Dendritic cell treated with granulocyte-macrophage colony-stimulating factor and Interleukin-4, amounts not matched to agents 40 ng/mL and 50 ng/mL, for 4 days (primary cell): ENCODE results near the gene CRTAP.
"Not testable (repeated sequence)": the region's sequence is repeated elsewhere in the genome, so short reads cannot be mapped to it uniquely, and the experiment has no call there.

Source experiments
- H3K27ac Mint-ChIP-seq: one replicate; pipeline ENCODE4 v1.8.0; 2022; ENCODE audit warnings: mild to moderate bottlenecking, mixed read lengths
- H3K27me3 Mint-ChIP-seq: one replicate; pipeline ENCODE4 v1.8.0; 2022; ENCODE audit warnings: mild to moderate bottlenecking, mixed read lengths
- H3K36me3 Mint-ChIP-seq: one replicate; pipeline ENCODE4 v1.8.0; 2022; ENCODE audit warnings: low read depth, mixed read lengths
- H3K4me1 Mint-ChIP-seq: one replicate; pipeline ENCODE4 v1.8.0; 2022; ENCODE audit warnings: low read depth, mixed read lengths
- H3K4me3 Mint-ChIP-seq: one replicate; pipeline ENCODE4 v1.8.0; 2022; ENCODE audit warnings: mild to moderate bottlenecking, moderate library complexity, mixed read lengths
- H3K9me3 Mint-ChIP-seq: one replicate; pipeline ENCODE4 v1.8.0; 2022; ENCODE audit warnings: mixed read lengths
- intact Hi-C: fragments of 100-400 bp; cut with micrococcal nuclease; formaldehyde crosslinking; loops from one replicate; pipeline ENCODE4 v1.15.0; 2022

CRTAP gene

DNA sequence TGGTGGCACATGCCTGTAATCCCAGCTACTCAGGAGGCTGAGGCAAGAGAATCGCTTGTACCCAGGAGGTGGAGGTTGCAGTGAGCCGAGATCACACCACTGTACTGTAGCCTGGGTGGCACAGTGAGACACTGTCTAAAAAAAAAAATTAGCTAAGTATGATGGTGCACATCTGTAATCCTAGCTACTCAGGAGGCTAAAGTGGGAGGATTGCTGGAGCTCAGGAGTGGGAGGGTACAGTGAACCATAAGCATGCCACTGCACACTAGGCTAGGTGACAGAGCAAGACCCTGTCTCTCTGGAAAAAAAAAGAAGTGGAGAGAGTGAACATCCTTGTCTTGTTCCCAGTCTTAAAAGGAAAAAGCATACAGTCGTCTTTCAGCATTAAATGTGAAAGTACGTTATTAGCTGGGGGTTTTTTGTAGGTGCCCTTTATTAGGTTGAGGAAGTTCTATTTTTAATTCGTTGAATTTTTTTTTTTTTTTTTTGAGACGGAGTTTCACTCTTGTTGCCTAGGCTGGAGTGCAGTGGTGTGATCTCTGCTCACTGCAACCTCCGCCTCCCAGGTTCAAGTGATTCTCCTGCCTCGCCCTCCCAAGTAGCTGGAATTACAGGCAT lies 25.3 kb downstream of the CRTAP start:
- intact Hi-C loops, H3K4me3 Mint-ChIP-seq, H3K27me3 Mint-ChIP-seq, H3K9me3 Mint-ChIP-seq, H3K4me1 Mint-ChIP-seq, H3K27ac Mint-ChIP-seq: not testable (repeated sequence)
- peaks cover 91% of the 10 kb centered on the region for H3K36me3 Mint-ChIP-seq

DNA sequence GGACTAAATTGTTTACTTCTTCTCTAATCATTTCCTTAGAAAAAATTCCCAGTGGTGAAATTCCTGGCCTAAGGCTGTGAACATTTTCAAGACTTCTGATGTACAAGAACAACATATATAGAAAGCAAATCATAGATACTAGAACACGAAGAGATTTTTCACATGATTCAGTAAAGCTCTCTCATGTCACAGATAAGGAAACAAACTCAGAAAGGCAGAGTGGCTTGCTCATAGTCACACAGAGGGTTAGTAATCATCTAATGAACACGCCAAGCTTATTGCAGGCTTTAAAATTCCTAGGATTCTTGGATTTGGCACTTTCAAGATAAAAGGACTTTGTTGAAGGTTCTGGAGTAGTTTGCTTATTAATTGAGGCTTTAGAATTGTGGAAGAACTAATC lies 26.2 kb downstream of the CRTAP start:
- H3K27me3 Mint-ChIP-seq: no peaks in the 10 kb centered on the region
- H3K9me3 Mint-ChIP-seq: no peaks in the 10 kb centered on the region
- no peak overlapping the region for H3K27ac Mint-ChIP-seq
- H3K4me1 Mint-ChIP-seq: peaks cover 14% of the 10 kb centered on the region
- intact Hi-C loops: no loop called here
- peaks cover 91% of the 10 kb centered on the region for H3K36me3 Mint-ChIP-seq
- H3K4me3 Mint-ChIP-seq: no peak overlapping the region

DNA sequence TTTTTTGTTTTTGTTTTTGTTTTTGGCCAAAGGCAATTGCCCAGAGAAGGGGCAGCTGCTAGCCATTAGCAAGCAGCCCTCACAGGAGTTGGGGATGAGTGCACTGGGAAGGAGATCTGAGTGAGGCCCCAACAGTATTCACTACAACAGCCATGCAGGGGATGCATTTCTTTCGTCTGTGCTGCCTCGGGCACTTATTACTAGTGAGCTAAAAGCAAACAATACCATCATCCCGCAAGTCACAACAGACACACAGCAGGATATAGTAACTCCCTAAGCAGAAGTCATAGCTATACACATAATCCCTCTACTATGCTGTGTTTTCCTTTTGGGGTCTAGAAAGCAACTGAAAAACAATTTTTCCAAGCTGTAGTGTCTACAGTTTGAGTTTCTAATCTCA lies 27.2 kb downstream of the CRTAP start:
- H3K36me3 Mint-ChIP-seq: peaks cover 91% of the 10 kb centered on the region
- H3K27me3 Mint-ChIP-seq: no peaks in the 10 kb centered on the region
- H3K27ac Mint-ChIP-seq: no peak overlapping the region
- H3K9me3 Mint-ChIP-seq: no peaks in the 10 kb centered on the region
- peaks cover 14% of the 10 kb centered on the region for H3K4me1 Mint-ChIP-seq
- H3K4me3 Mint-ChIP-seq: no peak overlapping the region
- intact Hi-C loops: no loop called here

GRCh38 chr3:33144433-33144832 lies 30.6 kb downstream of the CRTAP start:
- intact Hi-C loops: no loop called here

DNA sequence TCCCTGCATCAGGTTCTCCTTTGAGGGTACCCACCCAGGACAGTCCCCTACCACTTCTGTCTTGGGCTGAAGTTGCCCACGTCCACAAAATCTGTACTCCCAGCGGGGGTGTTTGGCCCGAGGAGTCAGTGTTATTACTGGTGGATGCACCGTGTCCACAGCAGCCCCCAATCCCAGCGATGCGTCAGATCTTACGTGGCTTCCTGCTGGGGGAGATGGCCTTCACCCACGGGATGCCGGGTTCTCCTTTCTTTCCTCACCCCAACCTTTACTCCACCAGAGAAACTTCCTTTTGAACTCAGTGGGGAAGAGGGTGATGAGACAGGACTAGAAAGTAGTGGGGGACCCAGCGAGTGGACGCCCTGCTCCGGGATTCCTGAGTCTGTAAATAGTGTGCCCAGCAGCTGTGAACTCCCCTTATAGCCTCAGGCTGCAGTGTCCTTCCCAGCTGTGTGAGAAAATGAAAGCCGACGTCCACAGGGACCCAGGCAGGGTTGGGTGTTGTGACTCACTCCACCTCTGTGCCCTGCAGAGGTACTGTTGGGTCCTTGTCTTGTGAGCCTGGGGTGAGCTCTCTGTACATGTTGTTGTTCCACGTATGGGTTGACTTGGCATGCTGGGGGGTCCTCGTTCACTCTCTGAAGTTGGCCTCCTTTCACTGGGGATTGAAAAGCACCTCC lies 31.5 kb downstream of the CRTAP start:
- H3K36me3 Mint-ChIP-seq: peaks cover 61% of the 10 kb centered on the region
- no peak overlapping the region for H3K27ac Mint-ChIP-seq
- H3K4me1 Mint-ChIP-seq: peaks cover 29% of the 10 kb centered on the region
- H3K27me3 Mint-ChIP-seq: no peaks in the 10 kb centered on the region
- no peaks in the 10 kb centered on the region for H3K9me3 Mint-ChIP-seq
- H3K4me3 Mint-ChIP-seq: no peak overlapping the region
- intact Hi-C loops: no loop called here

More at GRCh38 chr3:33144433-33144832, 30.6 kb downstream of the CRTAP start:
- H3K4me1 Mint-ChIP-seq: peaks cover 28% of the 10 kb centered on the region
- H3K27ac Mint-ChIP-seq: no peak overlapping the region
- peaks cover 64% of the 10 kb centered on the region for H3K36me3 Mint-ChIP-seq
- H3K9me3 Mint-ChIP-seq: no peaks in the 10 kb centered on the region
- no peaks in the 10 kb centered on the region for H3K27me3 Mint-ChIP-seq
- no peak overlapping the region for H3K4me3 Mint-ChIP-seq

DNA sequence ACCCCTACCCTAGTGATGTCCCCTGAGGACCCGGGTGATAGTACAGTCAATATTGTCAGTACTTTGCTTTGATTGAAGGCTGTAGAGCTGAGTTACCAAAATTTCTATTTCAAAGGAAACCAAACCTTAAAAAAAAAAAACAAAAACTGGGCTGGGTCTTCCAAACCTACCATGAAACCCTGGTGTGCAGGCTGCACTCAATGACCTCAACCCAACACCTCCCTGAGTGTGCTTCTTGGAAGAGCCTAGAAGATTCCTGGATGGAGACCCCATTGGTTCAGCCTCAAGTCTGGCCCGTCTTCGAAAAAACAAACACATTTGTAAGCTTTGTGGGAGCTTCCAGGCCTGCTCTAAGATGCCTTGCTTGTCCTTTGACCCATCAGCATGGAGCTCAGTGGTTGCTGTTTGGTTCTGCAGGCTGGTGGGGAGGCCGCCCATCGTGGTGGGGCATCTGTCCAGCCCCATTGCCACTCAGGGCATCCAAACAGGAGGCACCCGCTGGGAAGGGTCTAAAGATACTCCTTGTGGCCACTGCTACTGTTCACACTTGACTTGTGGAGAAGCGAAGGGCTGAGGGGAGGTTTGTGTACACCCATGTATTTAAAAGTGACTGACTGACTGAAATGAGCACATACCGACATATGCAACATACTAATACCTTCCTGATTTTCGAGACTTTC lies 32.2 kb downstream of the CRTAP start:
- Mint-ChIP-seq H3K4me3 (no peak overlapping the region), H3K36me3 (peaks cover 54% of the 10 kb centered on the region), H3K4me1 (peaks cover 29% of the 10 kb centered on the region), H3K27me3 (no peaks in the 10 kb centered on the region), H3K27ac (no peak overlapping the region), H3K9me3 (no peaks in the 10 kb centered on the region)
- intact Hi-C loops: no loop called here

- Mint-ChIP-seq H3K9me3 (no peaks in the 10 kb centered on the region), H3K27me3 (no peaks in the 10 kb centered on the region), H3K36me3 (peaks cover 45% of the 10 kb centered on the region), H3K4me3 (no peak overlapping the region), H3K4me1 (peaks cover 29% of the 10 kb centered on the region), H3K27ac (no peak overlapping the region)
- intact Hi-C loops: no loop called here
Observed at GRCh38 chr3:33146791-33147445, 33.1 kb downstream of the CRTAP start.

DNA sequence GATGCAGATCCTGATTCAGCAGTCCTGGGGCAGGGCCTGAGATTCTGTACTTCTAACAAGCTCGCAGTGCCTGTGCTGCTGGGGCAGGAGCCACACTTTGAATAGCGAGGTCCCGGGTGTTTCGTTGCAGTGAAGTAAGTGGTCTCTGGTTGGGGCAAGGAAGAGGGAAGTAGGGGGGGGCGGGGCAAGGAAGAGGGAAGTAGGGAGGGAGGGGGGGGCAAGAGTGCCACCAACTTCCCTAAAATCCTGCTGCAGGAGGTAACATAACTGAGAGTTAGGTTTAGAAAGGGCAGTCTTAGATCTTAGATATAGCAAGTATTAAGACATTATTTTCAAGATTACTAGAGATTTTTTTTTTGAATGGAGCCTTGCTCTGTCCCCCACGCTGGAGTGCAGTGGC lies 35.5 kb downstream of the CRTAP start:
- Mint-ChIP-seq H3K4me1 (peaks cover 18% of the 10 kb centered on the region), H3K27ac (peak overlapping the region; percentile 43), H3K4me3 (no peak overlapping the region), H3K36me3 (peaks cover 21% of the 10 kb centered on the region), H3K27me3 (no peaks in the 10 kb centered on the region), H3K9me3 (no peaks in the 10 kb centered on the region)
- intact Hi-C loops: no loop called here

DNA sequence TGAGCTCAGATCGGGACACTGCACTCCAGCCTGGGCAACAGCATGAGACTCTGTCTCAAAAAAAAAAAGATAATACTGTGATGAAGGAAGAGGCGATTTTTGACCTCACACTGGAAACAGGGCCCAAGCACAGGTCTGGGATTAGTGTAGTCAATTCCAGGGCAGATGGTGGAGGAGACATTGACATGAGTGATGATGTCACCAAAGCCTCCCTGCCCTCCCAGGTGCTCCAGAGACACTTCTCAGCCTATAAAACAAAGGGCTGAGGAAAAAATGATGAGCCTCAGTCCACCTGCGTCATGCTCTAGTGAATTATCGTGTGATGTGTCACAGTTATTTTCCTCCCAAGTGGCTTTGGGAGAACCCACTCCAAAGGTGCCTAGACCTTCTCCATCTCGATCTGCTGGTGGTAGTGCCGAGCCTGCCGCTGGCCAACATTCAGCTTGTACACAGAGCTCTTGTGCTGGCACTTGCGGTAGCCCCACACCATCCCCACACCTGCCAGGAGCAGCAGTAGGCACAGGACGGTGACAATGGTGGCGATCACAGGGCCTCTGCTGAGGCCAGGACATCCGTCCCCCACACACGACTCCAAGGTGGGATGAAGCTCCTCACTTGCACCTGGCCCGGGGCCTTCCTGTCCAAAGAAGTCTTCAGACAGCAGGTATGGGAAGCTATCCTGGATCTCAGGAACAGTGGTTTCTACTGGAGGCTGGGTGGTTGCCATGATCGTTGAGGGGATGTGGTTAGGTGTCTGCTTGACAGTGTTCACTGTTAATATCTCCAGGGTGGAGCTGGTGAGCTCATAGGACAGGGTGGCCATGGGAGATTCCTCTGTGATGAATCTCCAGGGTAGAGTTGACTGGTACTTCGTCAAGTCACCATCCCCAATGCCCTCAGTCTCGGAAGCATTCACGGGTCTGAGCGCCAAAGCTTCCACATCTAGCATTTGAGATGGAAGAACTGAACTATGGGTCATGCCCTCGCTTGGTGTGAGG lies 38.8 kb downstream of the CRTAP start:
- intact Hi-C loops: no loop called here
- Mint-ChIP-seq H3K4me3 (no peak overlapping the region), H3K36me3 (no peaks in the 10 kb centered on the region), H3K27me3 (no peaks in the 10 kb centered on the region), H3K4me1 (peaks cover 15% of the 10 kb centered on the region), H3K9me3 (no peaks in the 10 kb centered on the region), H3K27ac (no peak overlapping the region)

DNA sequence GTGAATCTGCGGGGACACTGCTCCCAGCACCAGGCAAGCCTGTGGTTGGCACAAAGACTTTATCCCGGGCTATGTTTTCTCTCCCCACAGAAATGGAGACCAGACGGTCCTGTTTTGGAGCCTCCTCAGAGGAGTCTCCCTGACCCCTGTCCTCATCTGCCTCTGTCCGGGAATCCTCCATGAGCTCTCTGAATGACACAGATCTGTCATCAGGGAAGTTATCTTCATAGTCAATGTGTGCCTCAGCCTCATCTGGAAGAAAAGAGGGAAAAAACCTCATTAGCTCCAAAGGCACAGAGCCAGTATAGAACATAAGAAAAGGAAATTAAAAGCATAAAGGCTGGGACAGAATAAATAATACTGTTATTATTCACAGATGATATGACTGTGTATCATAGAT lies 40.0 kb downstream of the CRTAP start:
- Mint-ChIP-seq H3K9me3 (no peaks in the 10 kb centered on the region), H3K27me3 (no peaks in the 10 kb centered on the region), H3K4me1 (peaks cover 9% of the 10 kb centered on the region), H3K36me3 (no peaks in the 10 kb centered on the region), H3K27ac (no peak overlapping the region), H3K4me3 (no peak overlapping the region)
- intact Hi-C loops: no loop called here

GRCh38 chr3:33155301-33155700 lies 41.5 kb downstream of the CRTAP start:
- Mint-ChIP-seq H3K27ac (no peak overlapping the region), H3K9me3 (no peaks in the 10 kb centered on the region), H3K27me3 (no peaks in the 10 kb centered on the region), H3K4me1 (peaks cover 16% of the 10 kb centered on the region), H3K36me3 (no peaks in the 10 kb centered on the region), H3K4me3 (no peak overlapping the region)
- intact Hi-C loops: no loop called here

DNA sequence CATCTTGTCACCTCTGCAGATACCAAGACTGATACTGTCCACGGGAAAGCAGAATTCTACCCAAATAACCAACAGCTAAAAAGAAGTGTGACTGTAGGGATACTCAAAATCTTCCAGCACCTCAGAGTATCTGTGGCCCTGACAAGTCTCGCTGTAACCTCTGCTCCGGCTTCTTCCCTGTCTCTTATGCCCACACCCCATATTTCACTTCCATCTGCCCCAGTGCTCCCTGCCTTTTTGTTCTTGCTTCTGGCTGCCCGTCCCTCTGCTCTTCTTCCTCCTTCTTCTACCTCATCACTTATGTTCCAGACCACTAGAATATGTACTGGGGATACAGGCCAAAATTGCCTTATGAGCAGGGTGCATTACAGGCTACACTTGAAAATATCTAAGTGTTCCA lies 45.4 kb downstream of the CRTAP start:
- H3K27me3 Mint-ChIP-seq: no peaks in the 10 kb centered on the region
- peak overlapping the region; percentile 76 for H3K27ac Mint-ChIP-seq
- H3K4me3 Mint-ChIP-seq: peak overlapping the region; percentile 10
- H3K9me3 Mint-ChIP-seq: no peaks in the 10 kb centered on the region
- H3K4me1 Mint-ChIP-seq: peaks cover 20% of the 10 kb centered on the region
- H3K36me3 Mint-ChIP-seq: no peaks in the 10 kb centered on the region
- intact Hi-C loops: no loop called here

DNA sequence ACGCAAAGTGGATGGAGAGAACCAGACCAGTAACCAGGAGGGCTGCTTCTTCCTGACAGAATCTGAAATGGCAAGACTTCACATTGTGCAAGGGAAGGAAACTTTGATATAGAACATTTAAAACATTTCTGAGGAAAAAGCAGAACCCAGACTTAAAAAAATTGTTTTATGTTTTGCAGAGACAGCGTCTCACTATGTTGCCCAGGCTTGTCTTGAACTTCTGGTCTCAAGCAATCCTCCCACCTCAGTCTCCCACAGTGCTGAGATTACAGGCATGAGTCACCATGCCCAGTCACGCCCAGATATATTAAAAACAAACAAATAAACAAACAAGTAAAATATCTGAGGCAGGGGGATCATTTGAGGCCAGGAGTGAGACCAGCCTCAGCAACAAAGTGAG lies 46.2 kb downstream of the CRTAP start:
- no peaks in the 10 kb centered on the region for H3K9me3 Mint-ChIP-seq
- no peak overlapping the region for H3K4me3 Mint-ChIP-seq
- intact Hi-C loops: no loop called here
- H3K27me3 Mint-ChIP-seq: no peaks in the 10 kb centered on the region
- H3K27ac Mint-ChIP-seq: peak overlapping the region; percentile 76
- H3K4me1 Mint-ChIP-seq: peaks cover 21% of the 10 kb centered on the region
- no peaks in the 10 kb centered on the region for H3K36me3 Mint-ChIP-seq
